Esophagus (tissue), 2 donors: Measurements from ENCODE around the gene TNIK. TPM values are rescaled to one million over a fixed set of nuclear protein-coding genes. Genes with fewer than 3 reads are reported as not detected.

Source experiments
- H3K27ac ChIP-seq, 2 donors: one replicate each; pipeline ENCODE4 v1.5.1; 2013; ENCODE audit warnings: low read depth in 2 of 2, mild to moderate bottlenecking in 2 of 2, inconsistent platforms in 1 of 2, low read length in 1 of 2, moderate library complexity in 1 of 2
- H3K27me3 ChIP-seq, 2 donors: one replicate each; pipeline ENCODE4 v1.6.1; 2013; ENCODE audit warnings: low read length in 2 of 2, control low read depth in 1 of 2, mild to moderate bottlenecking in 1 of 2; ENCODE audit not compliant: insufficient read depth in 2 of 2, control insufficient read depth in 1 of 2
- H3K36me3 ChIP-seq, 2 donors: one replicate each; pipeline ENCODE4 v1.6.1; 2013; ENCODE audit warnings: low read length in 1 of 2; ENCODE audit not compliant: control insufficient read depth in 2 of 2, insufficient read depth in 2 of 2
- H3K4me1 ChIP-seq, 2 donors: one replicate each; pipeline ENCODE4 v1.6.1; 2013; ENCODE audit warnings: low read length in 1 of 2; ENCODE audit not compliant: control insufficient read depth in 2 of 2, insufficient read depth in 2 of 2
- H3K4me3 ChIP-seq, 2 donors: one replicate each; pipeline ENCODE4 v1.5.1; 2013; ENCODE audit warnings: low read length in 2 of 2, mild to moderate bottlenecking in 2 of 2, low read depth in 1 of 2, moderate library complexity in 1 of 2
- H3K9me3 ChIP-seq, 2 donors: one replicate each; pipeline ENCODE4 v1.6.1; 2013; ENCODE audit warnings: mild to moderate bottlenecking in 2 of 2, low read depth in 1 of 2, low read length in 1 of 2, moderate library complexity in 1 of 2; ENCODE audit not compliant: control insufficient read depth in 2 of 2, insufficient read depth in 1 of 2
- WGBS, 2 donors: extraction: QIAGEN DNeasy Blood & Tissue Kit; methylation state at CpG; one replicate each; pipeline ENCODE4 v1.1.7; 2013; 5-methylcytosine and 5-hydroxymethylcytosine counted together
- polyA plus RNA-seq, 2 donors: library from polyadenylated mRNA; stranded (reverse); fragments of 200-250 nt; gene quantifications; one replicate each; pipeline ENCODE4 v1.2.3, GENCODE V29; 2013
- donor health status: healthy with polysubstance abuse.
- donor health status: Bipolar disorder and iron deficiency.

Gene TNIK
- polyA plus RNA-seq, 2 donors: 2.2 to 3.2 TPM

- Histone ChIP-seq H3K36me3 (peaks cover 0 to 2% of the 10 kb centered on the region in 2 donors), H3K4me3 (no peak overlapping the region), H3K27ac (no peak overlapping the region), H3K9me3 (peaks cover 0 to 3% of the 10 kb centered on the region in 2 donors), H3K27me3 (no peaks in the 10 kb centered on the region), H3K4me1 (no peaks in the 10 kb centered on the region)
- WGBS, 2 donors: 60 to 67% methylated on average over 1 of the region's 1 CpG
These were observed 294.2 kb downstream of the TNIK start for GRCh38 chr3:171165983-171166382.

GRCh38 chr3:171165499-171165921 lies 294.7 kb downstream of the TNIK start:
- H3K27ac ChIP-seq: no peak overlapping the region
- no peaks in the 10 kb centered on the region for H3K4me1 ChIP-seq
- no peaks in the 10 kb centered on the region for H3K27me3 ChIP-seq
- H3K4me3 ChIP-seq: no peak overlapping the region
- peaks cover 0 to 2% of the 10 kb centered on the region in 2 donors for H3K36me3 ChIP-seq
- 88 to 89% methylated on average over 3 of the region's 3 CpGs for WGBS, 2 donors
- peaks cover 0 to 3% of the 10 kb centered on the region in 2 donors for H3K9me3 ChIP-seq

- Histone ChIP-seq H3K4me1 (no peaks in the 10 kb centered on the region), H3K9me3 (peaks cover 0 to 3% of the 10 kb centered on the region in 2 donors), H3K27me3 (no peaks in the 10 kb centered on the region), H3K27ac (no peak overlapping the region), H3K36me3 (peaks cover 0 to 3% of the 10 kb centered on the region in 2 donors), H3K4me3 (no peak overlapping the region)
These were observed 296.1 kb downstream of the TNIK start for GRCh38 chr3:171164067-171164465.

- H3K36me3 ChIP-seq: peaks cover 0 to 5% of the 10 kb centered on the region in 2 donors
- H3K4me1 ChIP-seq: no peaks in the 10 kb centered on the region
These were observed 296.8 kb downstream of the TNIK start for GRCh38 chr3:171163101-171164066.

GRCh38 chr3:171160325-171160724 lies 299.9 kb downstream of the TNIK start:
- H3K36me3 ChIP-seq: peaks cover 0 to 10% of the 10 kb centered on the region in 2 donors

More at GRCh38 chr3:171163101-171164066, 296.8 kb downstream of the TNIK start:
- Histone ChIP-seq H3K4me3 (no peak overlapping the region), H3K9me3 (peaks cover 0 to 3% of the 10 kb centered on the region in 2 donors), H3K27me3 (no peaks in the 10 kb centered on the region), H3K27ac (no peak overlapping the region)

GRCh38 chr3:171159822-171160157 lies 300.4 kb downstream of the TNIK start:
- Histone ChIP-seq H3K27me3 (no peaks in the 10 kb centered on the region), H3K36me3 (peaks cover 0 to 10% of the 10 kb centered on the region in 2 donors), H3K4me1 (no peaks in the 10 kb centered on the region), H3K27ac (no peak overlapping the region), H3K9me3 (peaks cover 0 to 3% of the 10 kb centered on the region in 2 donors), H3K4me3 (no peak overlapping the region)
- WGBS, 2 donors: 92 to 94% methylated on average over 6 of the region's 6 CpGs

More at GRCh38 chr3:171160325-171160724, 299.9 kb downstream of the TNIK start:
- Histone ChIP-seq H3K27ac (no peak overlapping the region), H3K4me3 (no peak overlapping the region), H3K4me1 (no peaks in the 10 kb centered on the region), H3K9me3 (peaks cover 0 to 3% of the 10 kb centered on the region in 2 donors), H3K27me3 (no peaks in the 10 kb centered on the region)
- WGBS, 2 donors: 96 to 100% methylated on average over 1 of the region's 1 CpG

- no peaks in the 10 kb centered on the region for H3K27me3 ChIP-seq
- peaks cover 0 to 10% of the 10 kb centered on the region in 2 donors for H3K36me3 ChIP-seq
- no peak overlapping the region for H3K27ac ChIP-seq
- peaks cover 0 to 3% of the 10 kb centered on the region in 2 donors for H3K9me3 ChIP-seq
- WGBS, 2 donors: 86 to 91% methylated on average over 20 of the region's 20 CpGs
- H3K4me1 ChIP-seq: no peaks in the 10 kb centered on the region
- H3K4me3 ChIP-seq: no peak overlapping the region
These were observed 301.0 kb downstream of the TNIK start for GRCh38 chr3:171159024-171159821.

GRCh38 chr3:171157980-171158379 lies 302.2 kb downstream of the TNIK start:
- peaks cover 0 to 10% of the 10 kb centered on the region in 2 donors for H3K36me3 ChIP-seq
- H3K27me3 ChIP-seq: no peaks in the 10 kb centered on the region
- WGBS, 2 donors: 96 to 98% methylated on average over 3 of the region's 3 CpGs
- H3K9me3 ChIP-seq: peaks cover 0 to 2% of the 10 kb centered on the region in 2 donors
- H3K4me3 ChIP-seq: no peak overlapping the region
- H3K27ac ChIP-seq: no peak overlapping the region
- no peaks in the 10 kb centered on the region for H3K4me1 ChIP-seq

- H3K36me3 ChIP-seq: peaks cover 0 to 10% of the 10 kb centered on the region in 2 donors
These were observed 302.9 kb downstream of the TNIK start for GRCh38 chr3:171157286-171157685.

More at GRCh38 chr3:171157286-171157685, 302.9 kb downstream of the TNIK start:
- H3K9me3 ChIP-seq: no peaks in the 10 kb centered on the region
- H3K4me1 ChIP-seq: no peaks in the 10 kb centered on the region
- WGBS, 2 donors: 67 to 77% methylated on average over 14 of the region's 14 CpGs
- H3K27ac ChIP-seq: no peak overlapping the region
- no peak overlapping the region for H3K4me3 ChIP-seq
- H3K27me3 ChIP-seq: no peaks in the 10 kb centered on the region
